ENCODE measurements around the gene PET100.

Gene PET100

GRCh38 chr19:7654401-7654800, 24.8 kb downstream of the PET100 start:
- DNase-seq = no peak

GRCh38 chr19:7655581-7655980, 26.0 kb downstream of the PET100 start:
- no peak for DNase-seq

GRCh38 chr19:7657131-7657751, 27.6 kb downstream of the PET100 start:
- no peak for DNase-seq

GRCh38 chr19:7658219-7658686, 28.7 kb downstream of the PET100 start:
- no peak for DNase-seq

- DNase-seq = no peak
These were observed 32.3 kb downstream of the PET100 start for GRCh38 chr19:7661744-7662538.

GRCh38 chr19:7662657-7663056, 33.1 kb downstream of the PET100 start:
- no peak for DNase-seq

GRCh38 chr19:7663706-7664105, 34.1 kb downstream of the PET100 start:
- no peak for DNase-seq

GRCh38 chr19:7665076-7665475, 35.5 kb downstream of the PET100 start:
- DNase-seq = no peak

GRCh38 chr19:7668842-7669241, 39.2 kb downstream of the PET100 start, which contains the start of gene RETN:
Gene RETN, plus strand, starts transcription at chr19:7669049. Its CDS starts 278 bp downstream, at chr19:7669327.
- DNase-seq = no peak

GRCh38 chr19:7669641-7670040, 40.0 kb downstream of the PET100 start:
- no peak for DNase-seq

GRCh38 chr19:7670150-7670783, 40.7 kb downstream of the PET100 start:
- no peak for DNase-seq

GRCh38 chr19:7670790-7671189, 41.2 kb downstream of the PET100 start:
- DNase-seq = no peak

- no peak for DNase-seq
These were observed 42.9 kb downstream of the PET100 start for GRCh38 chr19:7672522-7672921.

- DNase-seq = peak; percentile 34
These were observed 44.7 kb downstream of the PET100 start for GRCh38 chr19:7674010-7675005.

GRCh38 chr19:7676376-7676775, 46.8 kb downstream of the PET100 start:
- no peak for DNase-seq

- no peak for DNase-seq
These were observed 47.3 kb downstream of the PET100 start, which contains the start of gene MCEMP1 for GRCh38 chr19:7676854-7677253. Gene MCEMP1, plus strand, starts transcription at chr19:7677090. Its CDS starts 31 bp downstream, at chr19:7677121.

GRCh38 chr19:7677669-7678311, 48.2 kb downstream of the PET100 start:
- no peak for DNase-seq

GRCh38 chr19:7678971-7679751, 49.6 kb downstream of the PET100 start:
- no peak for DNase-seq

GRCh38 chr19:7679771-7680605, 50.4 kb downstream of the PET100 start:
- DNase-seq = no peak

All from NCI-H1048 (cell line).